Measurements from ENCODE around the gene PIEZO2. TPM values are rescaled to one million over a fixed set of nuclear protein-coding genes. Genes with fewer than 3 reads are reported as not detected.

PIEZO2 gene
- total and polyA plus RNA-seq, 2 donors (not counting 1 experiment from before 2014, with no cell fraction given): not detected

- Histone ChIP-seq H3K27me3 (replicated peaks in 1 of 4; ENCODE audit: control extremely low read depth in 1 of 4, control insufficient read depth in 3 of 4, insufficient read depth in 4 of 4, low read length in 3 of 4) (peaks cover 0 to 7% (median 0%) of the 10 kb centered on the region in 4 experiments), H2AFZ (ENCODE audit: insufficient read depth, low read depth, low read length, poor library complexity, severe bottlenecking) (no peak overlapping the region), H3K9me3 (ENCODE audit: control extremely low read depth in 1 of 3, control insufficient read depth in 2 of 3, insufficient read depth in 1 of 3, low read length in 2 of 3) (peaks cover 0 to 3% (median 0%) of the 10 kb centered on the region in 3 donors), H3K4me3 (ENCODE audit: control extremely low read depth in 1 of 5, extremely low read depth in 1 of 5, insufficient read depth in 1 of 5, low read depth in 2 of 5, low read length in 4 of 5) (no peak overlapping the region), H3K79me2 (ENCODE audit: control insufficient read depth, insufficient read depth, low read length) (no peaks in the 10 kb centered on the region), H4K20me1 (ENCODE audit: control insufficient read depth, insufficient read depth, low read length, poor library complexity, severe bottlenecking) (no peaks in the 10 kb centered on the region), H3K9ac (ENCODE audit: low read length) (no peak overlapping the region), H3K4me2 (replicated peaks; ENCODE audit: low read depth, low read length, poor library complexity, severe bottlenecking) (no peak overlapping the region), H3K4me1 (ENCODE audit: control insufficient read depth in 2 of 2, insufficient read depth in 2 of 2, low read length in 2 of 2) (no peaks in the 10 kb centered on the region), H3K27ac (ENCODE audit: low read length in 2 of 2) (no peak overlapping the region), H3K36me3 (replicated peaks in 1 of 2; ENCODE audit: control extremely low read depth in 1 of 2, control insufficient read depth in 1 of 2, extremely low read depth in 1 of 2, insufficient read depth in 2 of 2, low read length in 1 of 2) (no peaks in the 10 kb centered on the region)
- intact Hi-C loops (cut with micrococcal nuclease): no loop called here
- WGBS (ENCODE audit: insufficient coverage): 82% methylated on average over 1 of the region's 1 CpG
- TF ChIP-seq EZH2 (IDR thresholded peaks at IDR 0.05; ENCODE audit: borderline replicate concordance, insufficient read depth, low read depth, low read length, poor library complexity, severe bottlenecking) (no peak), CTCF (IDR thresholded peaks at IDR 0.05) (no peak)
- no peaks in the 10 kb centered on the region for H3K4me1 Mint-ChIP-seq
- DNase-seq (no peak), ATAC-seq (ENCODE audit: low read depth) (no peak)
- CTCF ChIA-PET: no interaction called here
- H3K27me3 Mint-ChIP-seq: no peaks in the 10 kb centered on the region
- no peak overlapping the region for H3K27ac Mint-ChIP-seq
- no peak overlapping the region for H3K4me3 Mint-ChIP-seq
- POLR2A ChIA-PET: no interaction called here
- no peaks in the 10 kb centered on the region for H3K9me3 Mint-ChIP-seq (ENCODE audit: insufficient read depth)
These were observed 393.5 kb downstream of the PIEZO2 start for GRCh38 chr18:10755855-10756254.

- Histone ChIP-seq H3K27me3 (replicated peaks in 1 of 4; ENCODE audit: control extremely low read depth in 1 of 4, control insufficient read depth in 3 of 4, insufficient read depth in 4 of 4, low read length in 3 of 4) (peaks cover 0 to 7% (median 0%) of the 10 kb centered on the region in 4 experiments), H3K4me3 (ENCODE audit: control extremely low read depth in 1 of 5, extremely low read depth in 1 of 5, insufficient read depth in 1 of 5, low read depth in 2 of 5, low read length in 4 of 5) (no peak overlapping the region), H3K9me3 (ENCODE audit: control extremely low read depth in 1 of 3, control insufficient read depth in 2 of 3, insufficient read depth in 1 of 3, low read length in 2 of 3) (peaks cover 0 to 3% (median 0%) of the 10 kb centered on the region in 3 donors), H4K20me1 (ENCODE audit: control insufficient read depth, insufficient read depth, low read length, poor library complexity, severe bottlenecking) (no peaks in the 10 kb centered on the region), H3K4me2 (replicated peaks; ENCODE audit: low read depth, low read length, poor library complexity, severe bottlenecking) (no peak overlapping the region), H3K4me1 (ENCODE audit: control insufficient read depth in 2 of 2, insufficient read depth in 2 of 2, low read length in 2 of 2) (no peaks in the 10 kb centered on the region), H3K27ac (ENCODE audit: low read length in 2 of 2) (no peak overlapping the region), H3K36me3 (replicated peaks in 1 of 2; ENCODE audit: control extremely low read depth in 1 of 2, control insufficient read depth in 1 of 2, extremely low read depth in 1 of 2, insufficient read depth in 2 of 2, low read length in 1 of 2) (no peaks in the 10 kb centered on the region), H2AFZ (ENCODE audit: insufficient read depth, low read depth, low read length, poor library complexity, severe bottlenecking) (no peak overlapping the region), H3K79me2 (ENCODE audit: control insufficient read depth, insufficient read depth, low read length) (no peaks in the 10 kb centered on the region), H3K9ac (ENCODE audit: low read length) (no peak overlapping the region)
- Mint-ChIP-seq H3K4me3 (no peak overlapping the region), H3K27me3 (peaks cover 5% of the 10 kb centered on the region), H3K4me1 (no peaks in the 10 kb centered on the region), H3K27ac (no peak overlapping the region), H3K9me3 (ENCODE audit: insufficient read depth) (no peaks in the 10 kb centered on the region)
- 97% methylated on average over 4 of the region's 4 CpGs for WGBS (ENCODE audit: insufficient coverage)
- TF ChIP-seq CTCF (IDR thresholded peaks at IDR 0.05): no peak
- TF ChIP-seq EZH2 (IDR thresholded peaks at IDR 0.05; ENCODE audit: borderline replicate concordance, insufficient read depth, low read depth, low read length, poor library complexity, severe bottlenecking): no peak
- intact Hi-C loops (cut with micrococcal nuclease): no loop called here
- no peak for DNase-seq
- ChIA-PET POLR2A (no interaction called here), CTCF (no interaction called here)
- ATAC-seq (ENCODE audit: low read depth): no peak
These were observed 395.2 kb downstream of the PIEZO2 start for GRCh38 chr18:10754128-10754527.

All from B cell (primary cell).